Right cardiac atrium (tissue), 5 donors: ENCODE results near the gene ADAT3. TPM values are rescaled to one million over a fixed set of nuclear protein-coding genes. Genes with fewer than 3 reads are reported as not detected.

Experiments
- ATAC-seq, 2 donors: fragments of 200-7000 bp; cut with Tn5 transposase; one replicate each; pipeline versions ENCODE4 v1.8.0 to v1.9.1; 2020; ENCODE audit warnings: moderate library complexity in 2 of 2, mild to moderate bottlenecking in 1 of 2
- DNase-seq, 3 donors: peaks; one replicate each; pipeline ENCODE4 v3.0.0-alpha.2; 2020
- H3K27ac ChIP-seq: one replicate; pipeline ENCODE4 v1.5.1; 2013; ENCODE audit warnings: mild to moderate bottlenecking, low read length, control low read depth, moderate library complexity
- H3K27me3 ChIP-seq: one replicate; pipeline ENCODE4 v1.6.1; 2013; ENCODE audit not compliant: control insufficient read depth, insufficient read depth
- H3K4me1 ChIP-seq: one replicate; pipeline ENCODE4 v1.6.1; 2013; ENCODE audit warnings: low read length; ENCODE audit not compliant: control insufficient read depth, insufficient read depth
- H3K4me3 ChIP-seq: one replicate; pipeline ENCODE4 v1.5.1; 2013; ENCODE audit warnings: low read length, control low read depth
- H3K9me3 ChIP-seq: one replicate; pipeline ENCODE4 v1.6.1; 2013; ENCODE audit warnings: low read length; ENCODE audit not compliant: control insufficient read depth
- WGBS: extraction: QIAGEN DNeasy Blood & Tissue Kit; methylation state at CpG from one replicate; pipeline ENCODE4 v1.1.7; 2013; 5-methylcytosine and 5-hydroxymethylcytosine counted together
- intact Hi-C, 4 donors: fragments of 100-400 bp; cut with DNase I; formaldehyde crosslinking; loops; one replicate each; pipeline versions ENCODE4 v1.11.0 to v1.14.0; 2022 to 2023
- polyA plus RNA-seq: library from polyadenylated mRNA; stranded (reverse); fragments of 200-250 nt; gene quantifications from one replicate; pipeline ENCODE4 v1.2.3, GENCODE V29; 2013
- total RNA-seq, 4 donors: library from RNA; stranded (reverse); fragmentation: NEBNext Ultra II Directional; extraction: Animal tissue kit (Norgen Biotek cat#: 25700); gene quantifications; one replicate each; pipeline ENCODE4 v1.2.1, GENCODE V29; 2021
- donor health status: healthy with polysubstance abuse.
- donor health status: DM: no; HTN: yes; CAD: no.
- donor health status: DM: no; HTN: no; CAD: no.
- donor health status: DM: no; HTN: yes; CAD: no; lungs with severe emphysema.
- donor health status: DM: yes; HTN: yes; CAD: no.

ADAT3 gene
- total and polyA plus RNA-seq, 5 donors, result 1.2 to 2.7 (median 1.8) TPM

GRCh38 chr19:1860821-1861598, 44.2 kb upstream of the ADAT3 start:
- intact Hi-C loops, result loop anchor here in 1 of 4 donors (10.0 kb wide), 1 partner anchor 214 kb away; no protein-coding TSS in a partner anchor

GRCh38 chr19:1861599-1862031, 43.6 kb upstream of the ADAT3 start:
- DNase-seq (peak in 2 of 3 donors; percentile 55 to 67), ATAC-seq (no peak)
- H3K4me1 ChIP-seq, result peaks cover 11% of the 10 kb centered on the region
- H3K27me3 ChIP-seq, result no peaks in the 10 kb centered on the region
- WGBS, result 37% methylated on average over 23 of the region's 23 CpGs
- intact Hi-C loops, result loop anchor here in 1 of 4 donors (10.0 kb wide), 1 partner anchor 213 kb away; no protein-coding TSS in a partner anchor
- H3K27ac ChIP-seq, result no peak overlapping the region
- H3K9me3 ChIP-seq, result no peaks in the 10 kb centered on the region
- H3K4me3 ChIP-seq, result peak overlapping the region; percentile 95

More at GRCh38 chr19:1860821-1861598, 44.2 kb upstream of the ADAT3 start:
- ATAC-seq (no peak), DNase-seq (peak in 2 of 3 donors; percentile 32 to 64)
- Histone ChIP-seq H3K4me1 (peaks cover 11% of the 10 kb centered on the region), H3K9me3 (no peaks in the 10 kb centered on the region), H3K27ac (no peak overlapping the region), H3K27me3 (no peaks in the 10 kb centered on the region), H3K4me3 (no peak overlapping the region)
- WGBS, result 61% methylated on average over 28 of the region's 28 CpGs

- ATAC-seq, result no peak
- intact Hi-C loops, result loop anchor here in 1 of 4 donors (10.0 kb wide), 1 partner anchor 213 kb away; no protein-coding TSS in a partner anchor
- no peak for DNase-seq
- Histone ChIP-seq H3K4me1 (peaks cover 11% of the 10 kb centered on the region), H3K27ac (no peak overlapping the region), H3K4me3 (peak overlapping the region; percentile 95), H3K27me3 (no peaks in the 10 kb centered on the region), H3K9me3 (no peaks in the 10 kb centered on the region)
- 10% methylated on average over 21 of the region's 21 CpGs for WGBS
Observed at GRCh38 chr19:1862068-1862423, 43.2 kb upstream of the ADAT3 start.

GRCh38 chr19:1862424-1863327, 42.5 kb upstream of the ADAT3 start:
- no peaks in the 10 kb centered on the region for H3K9me3 ChIP-seq
- H3K4me1 ChIP-seq, result peaks cover 11% of the 10 kb centered on the region
- DNase-seq (peak in 2 of 3 donors; percentile 80 to 85), ATAC-seq (no peak)
- H3K27ac ChIP-seq, result peak overlapping the region; percentile 61
- intact Hi-C loops, result loop anchor here in 1 of 4 donors (10.0 kb wide), 1 partner anchor 212 kb away; no protein-coding TSS in a partner anchor
- H3K27me3 ChIP-seq, result no peaks in the 10 kb centered on the region
- H3K4me3 ChIP-seq, result peak overlapping the region; percentile 95
- under 1% methylated on average over 109 of the region's 109 CpGs for WGBS

- peak within 1 kb of the TSS; percentile 69 for H3K27ac ChIP-seq
- H3K9me3 ChIP-seq, result no peaks in the 10 kb centered on the region
- WGBS, result under 1% methylated on average over 54 of the region's 63 CpGs
- intact Hi-C loops, result loop anchor here in 1 of 4 donors (10.0 kb wide), 1 partner anchor 212 kb away; no protein-coding TSS in a partner anchor
- no peak for ATAC-seq
- peak within 1 kb of the TSS; percentile 95 for H3K4me3 ChIP-seq
- no peak for DNase-seq
- no peaks in the 10 kb centered on the region for H3K27me3 ChIP-seq
- H3K4me1 ChIP-seq, result peaks cover 11% of the 10 kb centered on the region
Observed at GRCh38 chr19:1863328-1863637, 41.9 kb upstream of the ADAT3 start, which contains the start of gene KLF16. KLF16 (minus strand) TSS chr19:1863579; CDS start chr19:1863497, 82 bp downstream.

- ATAC-seq (peak; percentile 86), DNase-seq (peak; percentile 95 to 97 (median 96))
- Histone ChIP-seq H3K4me3 (peak overlapping the region; percentile 95), H3K9me3 (no peaks in the 10 kb centered on the region), H3K27ac (peak overlapping the region; percentile 49), H3K27me3 (no peaks in the 10 kb centered on the region), H3K4me1 (peaks cover 11% of the 10 kb centered on the region)
- under 1% methylated on average over 100 of the region's 115 CpGs for WGBS
- intact Hi-C loops, result loop anchor here in 1 of 4 donors (10.0 kb wide), 1 partner anchor 211 kb away; no protein-coding TSS in a partner anchor
Observed at GRCh38 chr19:1863638-1864479, 41.3 kb upstream of the ADAT3 start.

GRCh38 chr19:1864480-1865171, 40.6 kb upstream of the ADAT3 start:
- H3K9me3 ChIP-seq, result no peaks in the 10 kb centered on the region
- H3K27me3 ChIP-seq, result no peaks in the 10 kb centered on the region
- peaks cover 11% of the 10 kb centered on the region for H3K4me1 ChIP-seq
- DNase-seq, result peak; percentile 83 to 93 (median 90)
- peak; percentile 71 to 78 for ATAC-seq
- WGBS, result 8% methylated on average over 52 of the region's 52 CpGs
- intact Hi-C loops, result loop anchor here in 1 of 4 donors (10.0 kb wide), 1 partner anchor 210 kb away; no protein-coding TSS in a partner anchor
- H3K4me3 ChIP-seq, result peak overlapping the region; percentile 95
- H3K27ac ChIP-seq, result peak overlapping the region; percentile 49

GRCh38 chr19:1865172-1866010, 39.8 kb upstream of the ADAT3 start:
- ATAC-seq (no peak), DNase-seq (peak in 1 of 3 donors; percentile 67)
- Histone ChIP-seq H3K9me3 (no peaks in the 10 kb centered on the region), H3K4me1 (peaks cover 7% of the 10 kb centered on the region), H3K27me3 (no peaks in the 10 kb centered on the region), H3K4me3 (no peak overlapping the region), H3K27ac (no peak overlapping the region)
- 84% methylated on average over 17 of the region's 17 CpGs for WGBS
- intact Hi-C loops, result loop anchor here in 1 of 4 donors (10.0 kb wide), 1 partner anchor 209 kb away; no protein-coding TSS in a partner anchor
